Nucleus accumbens (tissue), 56 donors: ENCODE measurements around the gene HMGCLL1.

Experiments used
- DNase-seq, 56 donors: peaks; one replicate each; lab custom pipeline; 2025; lab: John Stamatoyannopoulos, UW

The HMGCLL1 gene

DNA sequence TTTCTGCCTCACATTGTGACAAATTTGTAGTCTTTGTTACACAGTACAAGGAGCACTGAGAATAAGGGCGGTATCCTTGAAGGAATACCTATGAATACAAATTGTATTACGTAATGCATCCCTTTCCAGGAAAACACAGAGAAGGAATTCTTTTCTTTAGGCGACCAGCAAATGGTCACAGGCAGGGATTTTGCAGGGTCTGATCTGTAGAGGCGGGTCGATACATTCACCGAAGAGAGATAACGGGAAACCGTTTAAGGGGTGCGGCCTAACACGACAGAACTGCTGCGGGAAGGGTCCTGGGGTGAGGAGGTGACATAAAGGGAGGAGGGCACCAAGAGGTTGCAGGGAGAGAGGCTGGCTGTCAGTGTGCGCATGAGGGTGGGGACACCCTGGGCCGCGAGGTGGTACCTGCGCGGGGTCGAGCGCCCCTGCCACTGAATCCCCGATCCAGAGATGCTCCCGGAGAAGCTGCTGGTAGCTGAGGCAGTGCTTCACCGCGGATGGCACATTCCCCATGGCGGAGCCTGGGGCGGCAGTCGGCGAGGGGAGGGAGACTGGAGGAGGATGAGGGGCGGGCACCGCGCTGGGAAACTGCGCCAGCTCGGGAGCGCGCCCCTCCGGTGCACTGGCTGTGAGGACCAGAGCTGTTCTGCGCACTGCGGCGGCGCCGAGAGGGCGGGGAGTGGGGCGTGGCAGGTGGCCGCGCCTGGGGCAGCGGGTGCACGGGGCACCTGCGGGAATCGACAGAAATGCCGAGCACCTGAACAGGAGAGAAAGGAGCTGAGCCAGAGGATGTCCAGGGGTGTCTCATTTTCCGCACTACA is at the start of gene HMGCLL1:
HMGCLL1 (minus strand) TSS at position 656 of the 827 bp plus-strand sequence; CDS start at position 519, 137 bp downstream.
- DNase-seq = peak in 52 of 56 donors; percentile 12 to 90 (median 64)

- no peak for DNase-seq
These were observed 43.0 kb upstream of the HMGCLL1 start for GRCh38 chr6:55621993-55622392.

DNA sequence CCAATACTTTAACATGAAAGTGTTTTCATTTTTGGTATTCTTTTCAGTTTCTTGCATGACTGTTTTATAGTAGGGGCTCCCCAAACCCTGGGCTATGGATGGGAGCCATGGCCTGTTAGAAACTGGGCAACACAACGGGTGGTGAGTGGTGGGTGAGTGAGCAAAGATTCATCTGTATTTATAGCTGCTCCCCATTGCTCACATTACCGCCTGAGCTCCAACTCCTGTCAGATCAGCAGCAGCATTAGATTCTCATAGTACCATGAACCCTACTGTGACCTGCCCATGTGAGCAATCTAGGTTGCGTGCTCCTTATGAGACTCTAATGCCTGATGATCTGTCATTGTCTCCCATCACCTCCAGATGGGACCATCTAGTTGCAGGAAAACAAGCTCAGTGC is 42.3 kb upstream of the HMGCLL1 start:
- DNase-seq = no peak

- DNase-seq = peak in 1 of 56 donors; percentile 2
These were observed 38.3 kb upstream of the HMGCLL1 start for GRCh38 chr6:55617272-55617671.

DNA sequence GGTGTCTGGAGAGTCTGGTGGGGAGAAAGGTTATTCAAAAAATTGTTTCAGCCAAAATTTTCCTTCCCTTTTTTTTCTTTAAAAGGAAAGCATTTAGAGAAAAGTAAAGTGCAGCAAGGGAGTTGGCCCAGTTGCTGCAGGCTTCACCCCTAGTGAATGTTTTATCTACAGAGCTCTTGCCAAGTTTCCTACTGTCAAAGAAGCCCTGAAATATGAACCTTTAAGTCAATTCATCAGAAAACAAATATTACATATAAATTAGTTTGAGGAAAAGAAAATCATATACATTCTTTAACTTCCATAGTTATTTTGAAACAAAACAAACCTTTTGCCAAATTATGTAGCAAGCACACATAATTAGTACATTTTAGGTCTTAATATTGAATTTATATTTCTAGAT is 25.0 kb upstream of the HMGCLL1 start:
- no peak for DNase-seq

DNA sequence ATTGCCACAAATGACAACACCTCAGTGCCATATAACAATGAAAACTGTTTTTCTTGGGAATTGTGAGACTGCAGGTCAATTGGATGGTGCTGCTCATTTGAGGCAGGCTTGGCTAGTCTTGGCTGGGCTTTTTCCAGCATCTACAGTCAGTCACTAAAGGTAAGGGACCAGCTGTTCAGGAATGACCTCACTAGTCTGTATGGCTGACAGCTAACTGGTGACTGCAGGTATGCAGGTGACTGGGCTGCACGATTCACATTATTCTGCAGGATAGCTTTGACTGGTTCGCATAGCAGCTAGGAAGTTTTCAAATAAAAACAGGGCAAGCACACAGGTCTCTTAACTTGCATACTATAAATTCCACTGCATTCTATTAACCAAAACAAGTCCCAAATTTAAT is 22.1 kb upstream of the HMGCLL1 start:
- no peak for DNase-seq

DNA sequence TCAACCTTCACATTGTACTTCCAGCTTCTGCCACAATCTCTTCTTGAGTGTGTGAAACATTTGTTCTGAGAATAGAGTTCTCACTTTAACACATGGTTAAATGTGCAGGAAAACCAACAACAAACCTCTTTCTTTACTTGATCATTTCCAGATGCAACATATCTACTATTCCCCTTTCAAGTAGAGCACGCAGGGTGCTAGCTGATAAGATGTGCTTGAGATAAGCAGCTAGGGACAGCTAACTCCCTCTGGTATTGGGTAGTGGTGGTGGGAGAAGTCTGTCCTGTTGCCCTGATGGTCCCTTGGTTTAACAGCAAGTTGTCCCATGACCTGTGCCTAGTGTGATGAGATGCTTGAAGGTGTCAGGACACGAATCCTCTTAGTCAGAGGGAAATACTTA is 15.4 kb upstream of the HMGCLL1 start:
- no peak for DNase-seq

GRCh38 chr6:55584654-55585354 is 5.8 kb upstream of the HMGCLL1 start:
- no peak for DNase-seq

DNA sequence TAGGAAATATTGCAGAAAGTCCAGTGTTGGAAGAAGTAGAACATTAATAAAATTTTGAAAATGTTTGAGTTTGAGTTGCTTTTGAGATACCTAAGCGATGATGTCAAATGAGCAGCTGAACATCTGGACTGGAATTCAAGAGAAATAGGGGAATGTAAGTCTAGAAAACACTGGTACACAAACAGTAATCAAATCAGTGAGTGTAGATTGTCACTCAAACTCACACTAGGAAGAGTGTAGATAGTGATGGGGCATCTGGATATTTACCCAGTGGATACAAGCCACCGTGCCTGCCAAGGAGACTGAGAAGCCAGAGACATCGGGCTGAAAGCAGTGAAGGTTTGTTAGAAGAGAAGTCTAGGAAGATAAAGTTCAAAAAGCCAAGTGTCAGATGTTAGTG is 2.2 kb downstream of the HMGCLL1 start:
- DNase-seq = no peak

DNA sequence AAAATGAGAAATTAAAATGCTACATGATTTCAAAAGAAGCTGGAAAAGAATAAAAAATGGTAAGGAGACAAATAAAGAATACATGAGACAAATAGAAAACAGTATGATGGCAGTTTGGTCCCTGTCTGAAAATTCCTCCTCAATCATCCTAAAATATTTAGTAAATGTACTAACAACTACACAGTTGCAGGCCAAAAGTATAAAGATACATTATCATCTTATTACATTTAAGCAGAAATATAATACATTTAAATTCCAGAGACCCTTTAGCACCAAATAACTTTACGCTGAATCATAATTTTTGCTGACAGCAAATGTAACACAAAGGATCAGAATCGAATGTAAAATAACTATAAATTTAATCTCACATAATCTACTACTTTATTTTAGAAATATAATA is 4.4 kb downstream of the HMGCLL1 start:
- DNase-seq = no peak

- DNase-seq = no peak
These were observed 9.4 kb downstream of the HMGCLL1 start for GRCh38 chr6:55569638-55570037.

- no peak for DNase-seq
These were observed 10.1 kb downstream of the HMGCLL1 start for GRCh38 chr6:55568808-55569439.

DNA sequence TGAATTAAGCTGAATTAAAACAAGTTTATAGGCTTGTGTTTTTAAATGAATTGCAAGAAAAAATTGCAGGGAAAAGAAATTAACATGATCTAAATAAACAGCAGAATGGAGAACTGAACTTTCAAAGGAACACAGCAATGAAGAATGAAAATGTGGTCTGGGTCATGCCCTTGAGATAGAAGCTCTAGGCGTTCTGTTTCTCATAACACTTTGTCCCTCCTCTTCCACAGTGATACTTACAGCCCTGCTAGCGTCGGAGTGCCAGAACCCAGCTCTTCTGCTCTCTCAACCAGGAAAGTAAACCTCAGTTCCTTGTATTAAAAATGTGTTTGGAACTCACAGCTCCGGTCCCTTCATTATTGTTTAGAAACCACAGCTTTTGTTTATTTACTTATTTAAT is 11.4 kb downstream of the HMGCLL1 start:
- no peak for DNase-seq

DNA sequence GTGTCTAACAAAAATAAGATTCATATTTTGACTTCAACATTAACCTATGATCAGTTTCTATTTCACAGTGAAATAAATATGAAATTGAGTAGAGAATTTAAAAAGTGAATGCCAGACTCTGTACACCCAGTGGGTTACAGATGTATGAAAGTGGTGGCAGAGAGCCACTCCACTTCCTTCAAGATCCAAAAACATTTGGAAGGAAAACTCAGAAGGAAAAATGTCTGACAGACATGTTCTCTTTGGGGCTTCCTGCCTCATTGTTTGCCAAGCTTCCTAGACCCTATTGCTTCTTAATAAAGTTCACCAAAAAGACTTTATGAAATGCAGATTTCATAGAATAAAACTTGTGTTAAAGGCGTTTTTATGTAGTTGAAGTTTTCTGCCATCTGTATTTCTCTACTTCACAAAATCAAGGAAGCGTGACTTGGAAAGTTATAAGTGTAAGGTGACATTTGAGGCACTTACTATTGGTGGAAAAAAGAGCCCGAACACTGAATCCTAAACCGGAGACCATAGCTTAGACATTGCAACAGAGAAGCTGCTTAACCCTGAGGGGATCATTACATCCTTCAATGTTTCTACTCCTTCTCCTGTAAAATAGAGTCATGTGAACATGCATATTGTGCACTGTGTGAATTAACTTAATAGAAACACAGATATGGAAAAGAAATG is 12.8 kb downstream of the HMGCLL1 start:
- no peak for DNase-seq

- no peak for DNase-seq
These were observed 16.7 kb downstream of the HMGCLL1 start for GRCh38 chr6:55562318-55562717.

- no peak for DNase-seq
These were observed 18.6 kb downstream of the HMGCLL1 start for GRCh38 chr6:55560290-55560885.

- peak in 4 of 56 donors; percentile 1 to 17 (median 4) for DNase-seq
These were observed 21.8 kb downstream of the HMGCLL1 start for GRCh38 chr6:55557146-55557545.

DNA sequence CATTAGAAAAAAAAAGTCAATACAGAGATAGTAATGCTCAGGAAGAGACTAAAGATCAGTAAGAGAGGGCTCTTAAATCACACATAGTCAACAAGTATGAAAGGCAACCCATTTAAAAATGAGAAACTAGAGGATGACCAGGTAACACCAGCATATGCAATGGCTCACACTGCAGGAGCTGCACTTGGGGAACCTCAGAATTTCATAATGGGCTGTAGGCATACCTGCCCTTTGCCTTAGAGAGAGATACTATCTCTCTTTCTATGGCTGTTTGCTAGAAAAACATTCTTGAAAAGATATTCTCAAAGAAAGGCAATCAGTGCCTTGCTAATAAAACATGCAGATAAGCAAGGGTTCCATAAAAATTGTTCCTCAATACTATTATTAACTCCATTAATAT is 33.2 kb downstream of the HMGCLL1 start:
- DNase-seq = no peak

GRCh38 chr6:55543633-55544309 is 35.2 kb downstream of the HMGCLL1 start:
- DNase-seq = no peak

DNA sequence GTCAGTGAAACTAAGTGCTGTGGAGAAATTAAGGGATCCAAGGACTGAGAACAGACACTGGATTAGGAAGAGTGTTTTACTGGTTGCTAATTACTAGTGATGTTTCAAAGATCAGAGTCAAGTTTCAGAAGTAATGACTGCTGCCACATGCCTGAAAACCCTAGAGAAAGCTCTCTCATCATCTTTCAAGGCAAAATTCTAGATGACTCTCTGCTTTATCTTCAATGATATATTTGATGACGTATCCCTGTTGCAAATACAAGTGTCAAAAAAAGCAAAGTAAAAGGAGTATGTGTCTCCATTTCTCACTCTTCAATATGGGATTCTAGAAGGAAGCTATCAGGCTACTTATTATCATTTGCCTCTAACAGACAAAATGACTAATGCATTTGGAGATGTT is 38.0 kb downstream of the HMGCLL1 start:
- DNase-seq = no peak
